Heart right ventricle (tissue), 16 donors: Measurements from ENCODE around the gene PCTP. TPM values are rescaled to one million over a fixed set of nuclear protein-coding genes. Genes with fewer than 3 reads are reported as not detected.

ENCODE experiments used
- ATAC-seq, 8 donors: fragments of 200-7000 bp; cut with Tn5 transposase; one replicate each; pipeline ENCODE4 v1.9.1; 2020; ENCODE audit warnings: mild to moderate bottlenecking in 8 of 8, moderate library complexity in 8 of 8, moderate number of reproducible peaks in 1 of 8
- DNase-seq, 2 donors: peaks; one replicate each; pipeline ENCODE4 v3.0.0-alpha.2; 2020
- H3K27ac ChIP-seq, 10 donors: fragments of 200-600 bp; sonication (generic) in 2 of 10; one replicate each; pipeline versions ENCODE4 v1.5.0 to v1.8.0; 2020 to 2022; ENCODE audit warnings: mild to moderate bottlenecking in 3 of 10
- H3K27me3 ChIP-seq, 7 donors: fragments of 200-600 bp; one replicate each; pipeline ENCODE4 v1.8.0; 2021 to 2022; ENCODE audit warnings: mild to moderate bottlenecking in 2 of 7
- H3K36me3 ChIP-seq, 9 donors: fragments of 200-600 bp; sonication (generic) in 1 of 9; one replicate each; pipeline versions ENCODE4 v1.5.0 to v1.8.0; 2020 to 2022; ENCODE audit warnings: mild to moderate bottlenecking in 2 of 9
- H3K4me1 ChIP-seq, 9 donors: fragments of 200-600 bp; sonication (generic) in 1 of 9; one replicate each; pipeline versions ENCODE4 v1.5.0 to v1.8.0; 2020 to 2022; ENCODE audit warnings: mild to moderate bottlenecking in 4 of 9
- H3K4me3 ChIP-seq, 10 donors: fragments of 200-600 bp; sonication (generic) in 2 of 10; one replicate each; pipeline versions ENCODE4 v1.5.0 to v1.8.0; 2020 to 2022; ENCODE audit warnings: mild to moderate bottlenecking in 7 of 10, moderate library complexity in 2 of 10
- H3K9me3 ChIP-seq, 11 donors: fragments of 200-600 bp in 10 of 11; sonication (generic) in 2 of 11; one replicate each; pipeline versions ENCODE4 v1.5.0 to v1.8.0; 2013 to 2022; ENCODE audit warnings: mild to moderate bottlenecking in 2 of 11, control low read depth in 1 of 11, moderate library complexity in 1 of 11
- WGBS, 2 donors: extraction: QIAGEN DNeasy Blood & Tissue Kit; methylation state at CpG; one replicate each; pipeline ENCODE4 v1.1.7; 2013; ENCODE audit warnings: inconsistent platforms in 1 of 2; 5-methylcytosine and 5-hydroxymethylcytosine counted together
- intact Hi-C, 10 donors: fragments of 100-400 bp; cut with DNase I; formaldehyde crosslinking; loops; one replicate each; pipeline versions ENCODE4 v1.11.1 to v1.14.2; 2022
- polyA plus RNA-seq, 2 donors: library from polyadenylated mRNA; stranded (reverse); fragments of 200-250 nt; gene quantifications; one replicate each; pipeline ENCODE4 v1.2.3, GENCODE V29; 2013
- total RNA-seq, 10 donors: library from RNA; stranded (reverse); fragmentation: NEBNext Ultra II Directional in 3 of 10; extraction: Animal tissue kit (Norgen Biotek cat#: 25700) in 3 of 10; gene quantifications; one replicate each; pipeline versions ENCODE4 v1.2.1 to v1.2.4, GENCODE V29; 2021 to 2023
- TF ChIP-seq, protein P1 (sequence below), 9 donors: fragments of 200-600 bp; sonication (generic) in 2 of 9; IDR thresholded peaks; one replicate each; pipeline versions ENCODE4 v1.5.0 to v1.8.0; 2021 to 2022; ENCODE audit warnings: antibody characterized with exemption in 9 of 9, mild to moderate bottlenecking in 5 of 9, moderate library complexity in 1 of 9
- donor health status: Arrhythmogenic right ventricular cardiomyopathy.
- donor health status: ischemic (EF 13 %, LVEDD 7.1; RV severe dilation, severe dysfunction).
- donor health status: healthy with polysubstance abuse.
- donor health status: DM: no; HTN: yes; CAD: no.
- donor health status: DM: no; HTN: no; CAD: no.
- donor health status: ischemic (EF 25% LVEDD 6.9; RV normal size, moderate dysfunction).
- donor health status: ischemic (EF 25% LVEDD 5.7; RV mildly dilated, moderate dysfunction).
- donor health status: healthy.
- donor health status: DM: yes; HTN: yes; CAD: no.
- donor health status: Ischemic cardiomyopathy.
- donor health status: ischemic (EF 35%, LVEDD 5.7; RV mildly dilated, moderate dysfunction).
- donor health status: nonischemic (EF 11% LVEDD 7.7; RV severe dilation, severe dysfunction).
- donor health status: DM: yes; HTN: yes; CAD: no.
- donor health status: PGD.
- donor health status: ischemic (EF 29% LVEDD 5.4; RV normal size, mild dysfunction).
- donor health status: nonischemic (EF 23%, LVEDD 6.1; RV moderate dilation, normal function).

PCTP gene
- total and polyA plus RNA-seq, 12 donors, result 11.8 to 23.3 (median 18.5) TPM

DNA sequence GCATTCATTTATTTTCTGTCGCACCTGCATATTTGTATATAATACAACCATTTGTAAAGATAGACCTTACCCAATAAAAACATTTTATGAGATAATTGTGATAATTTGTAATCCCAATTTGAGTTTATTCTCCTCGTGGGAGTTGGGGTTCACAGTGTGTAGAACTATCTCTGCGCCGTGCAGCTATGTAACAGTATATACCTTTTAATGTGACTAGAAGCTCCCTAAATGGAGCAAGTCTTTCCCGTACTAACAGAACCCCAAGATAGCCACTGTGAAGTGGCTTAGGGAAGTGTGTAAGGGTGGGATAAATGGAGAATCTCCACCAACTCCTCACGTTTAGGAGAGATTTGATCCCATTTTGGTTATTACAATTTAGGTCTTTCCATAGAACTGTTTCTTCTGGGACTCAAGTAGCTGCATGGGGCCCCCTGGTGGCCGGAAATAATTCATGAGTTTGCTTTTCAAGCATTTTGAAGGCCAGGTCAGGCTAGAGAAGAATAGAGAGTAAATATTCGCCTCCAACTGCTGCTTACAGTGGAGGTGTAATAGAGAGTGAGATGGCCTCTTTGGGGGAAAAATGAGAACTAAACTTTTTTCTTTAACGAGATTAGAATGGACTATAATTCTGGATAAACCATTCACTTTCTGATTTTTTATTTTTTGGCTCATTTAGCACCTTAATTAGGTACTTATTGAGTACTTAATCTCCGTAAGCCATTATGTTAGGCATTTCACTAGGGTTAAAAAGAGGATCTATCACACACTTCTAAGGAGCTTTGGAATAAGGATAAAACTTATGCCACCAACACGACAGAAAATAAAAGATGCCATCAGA, 32.7 kb upstream of the PCTP start:
- ATAC-seq, result peak in 6 of 8 donors; percentile 25 to 57 (median 36)
- intact Hi-C loops, result loop anchor here (1.0 to 10.0 kb wide), 8 partner anchors 44 to 193 kb away; no protein-coding TSS in a partner anchor
- TF ChIP-seq, protein P1, sequence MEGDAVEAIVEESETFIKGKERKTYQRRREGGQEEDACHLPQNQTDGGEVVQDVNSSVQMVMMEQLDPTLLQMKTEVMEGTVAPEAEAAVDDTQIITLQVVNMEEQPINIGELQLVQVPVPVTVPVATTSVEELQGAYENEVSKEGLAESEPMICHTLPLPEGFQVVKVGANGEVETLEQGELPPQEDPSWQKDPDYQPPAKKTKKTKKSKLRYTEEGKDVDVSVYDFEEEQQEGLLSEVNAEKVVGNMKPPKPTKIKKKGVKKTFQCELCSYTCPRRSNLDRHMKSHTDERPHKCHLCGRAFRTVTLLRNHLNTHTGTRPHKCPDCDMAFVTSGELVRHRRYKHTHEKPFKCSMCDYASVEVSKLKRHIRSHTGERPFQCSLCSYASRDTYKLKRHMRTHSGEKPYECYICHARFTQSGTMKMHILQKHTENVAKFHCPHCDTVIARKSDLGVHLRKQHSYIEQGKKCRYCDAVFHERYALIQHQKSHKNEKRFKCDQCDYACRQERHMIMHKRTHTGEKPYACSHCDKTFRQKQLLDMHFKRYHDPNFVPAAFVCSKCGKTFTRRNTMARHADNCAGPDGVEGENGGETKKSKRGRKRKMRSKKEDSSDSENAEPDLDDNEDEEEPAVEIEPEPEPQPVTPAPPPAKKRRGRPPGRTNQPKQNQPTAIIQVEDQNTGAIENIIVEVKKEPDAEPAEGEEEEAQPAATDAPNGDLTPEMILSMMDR (IDR thresholded peaks at IDR 0.05), result peak; percentile 63 to 89 (median 78)

DNA sequence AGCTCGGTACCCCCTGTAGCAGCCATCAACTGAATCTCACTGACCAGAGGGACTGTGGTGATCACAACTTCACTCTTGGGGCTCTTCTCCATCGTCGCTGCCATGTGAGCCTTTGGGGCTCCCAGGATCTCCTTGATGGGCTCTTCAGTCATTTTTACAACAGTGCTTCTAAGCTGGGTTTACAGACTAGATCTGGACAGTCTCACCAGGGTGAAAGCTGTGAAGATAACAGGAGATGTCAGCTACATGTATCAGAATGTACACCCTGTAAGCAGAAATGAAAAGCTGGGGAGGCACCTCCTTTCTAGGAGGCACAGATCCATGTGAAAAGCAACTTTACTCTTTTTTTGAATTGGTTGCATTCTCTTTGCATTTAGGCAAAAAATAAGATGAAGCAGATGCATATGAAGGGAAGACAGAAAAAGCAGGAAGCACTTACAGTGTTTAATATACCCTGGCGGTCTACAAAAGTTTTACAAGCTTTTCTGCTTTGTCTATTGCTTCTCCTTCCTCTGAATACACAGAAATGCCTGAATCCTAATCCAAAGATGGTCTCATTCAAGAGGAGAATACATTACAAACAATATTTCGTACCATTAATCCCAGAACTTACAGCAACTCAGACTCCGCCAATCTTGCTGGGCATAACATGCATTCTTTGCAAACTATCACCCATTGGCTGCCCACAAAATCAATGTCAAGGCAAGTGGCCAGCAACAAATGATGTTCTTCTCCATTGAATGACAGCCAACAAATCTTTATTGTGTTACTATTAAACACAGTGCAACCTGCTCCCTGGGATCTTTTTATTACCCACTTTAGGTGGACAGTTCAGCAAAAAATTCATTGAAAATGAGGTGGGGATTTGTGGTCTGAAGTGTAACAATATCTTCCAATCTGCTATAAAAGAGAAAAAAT, 29.7 kb upstream of the PCTP start:
- no peak for DNase-seq
- Histone ChIP-seq H3K9me3 (no peaks in the 10 kb centered on the region), H3K36me3 (peaks cover 0 to 3% (median 0%) of the 10 kb centered on the region in 9 donors), H3K27me3 (peaks cover 0 to 10% (median 0%) of the 10 kb centered on the region in 7 donors), H3K27ac (no peak overlapping the region), H3K4me1 (peaks cover 0 to 37% (median 15%) of the 10 kb centered on the region in 9 donors), H3K4me3 (peak overlapping the region in 5 of 10 donors; percentile 37 to 48 (median 46))
- WGBS, 2 donors, result 82 to 87% methylated on average over 6 of the region's 6 CpGs
- no peak for ATAC-seq
- TF ChIP-seq, protein P1 (IDR thresholded peaks at IDR 0.05), result no peak
- intact Hi-C loops, result loop anchor here in 2 of 10 donors (5.0 to 10.0 kb wide), 2 partner anchors 41 to 436 kb away; no protein-coding TSS in a partner anchor

More for the DNA sequence above, 32.7 kb upstream of the PCTP start:
- Histone ChIP-seq H3K27ac (no peak overlapping the region), H3K4me1 (peaks cover 0 to 15% (median 4%) of the 10 kb centered on the region in 9 donors), H3K27me3 (peaks cover 0 to 6% (median 0%) of the 10 kb centered on the region in 7 donors), H3K9me3 (no peaks in the 10 kb centered on the region), H3K4me3 (no peak overlapping the region), H3K36me3 (peaks cover 0 to 3% (median 0%) of the 10 kb centered on the region in 9 donors)
- WGBS, 2 donors, result 53 to 55% methylated on average over 11 of the region's 11 CpGs
- DNase-seq, result peak; percentile 51 to 81

DNA sequence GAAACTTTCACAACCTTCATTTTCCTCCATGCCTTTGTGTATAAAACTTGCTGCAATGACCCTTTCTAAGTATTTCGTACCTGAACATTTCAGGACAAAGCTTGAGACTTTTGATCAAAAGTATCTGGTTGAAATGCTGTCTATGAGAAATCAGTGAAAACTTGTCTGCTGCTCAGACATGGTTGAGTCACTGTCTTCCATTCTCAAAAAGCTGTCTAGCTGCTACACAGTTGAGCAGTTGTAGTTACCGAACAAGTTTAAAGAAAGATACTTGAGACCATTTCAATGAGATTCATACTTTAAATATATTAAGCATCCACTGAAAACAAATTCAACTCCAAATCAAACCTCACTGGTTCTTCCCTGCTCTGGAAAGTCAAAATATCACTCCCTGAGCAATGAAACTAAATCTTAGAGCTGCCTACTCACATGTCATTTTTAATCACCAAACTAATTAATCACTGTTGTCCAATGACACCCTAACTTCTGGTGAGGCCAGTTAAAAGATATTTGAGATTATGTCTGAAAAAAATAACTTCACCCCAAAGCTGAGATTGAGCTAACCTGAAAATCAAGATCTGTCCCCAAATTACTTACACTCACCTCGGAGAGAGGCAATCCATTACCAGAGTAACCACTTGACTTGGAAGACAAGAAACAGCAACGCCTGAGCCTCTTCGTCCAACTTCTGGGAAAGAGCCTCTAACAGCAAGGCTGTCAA, 28.7 kb upstream of the PCTP start:
- H3K4me1 ChIP-seq, result peaks cover 0 to 44% (median 25%) of the 10 kb centered on the region in 9 donors
- DNase-seq (no peak), ATAC-seq (peak in 1 of 8 donors; percentile 5)
- H3K27ac ChIP-seq, result peak overlapping the region in 8 of 10 donors; percentile 26 to 67 (median 43)
- H3K4me3 ChIP-seq, result peak overlapping the region in 9 of 10 donors; percentile 9 to 48 (median 37)
- TF ChIP-seq, protein P1 (IDR thresholded peaks at IDR 0.05), result no peak
- intact Hi-C loops, result loop anchor here in 2 of 10 donors (5.0 to 10.0 kb wide), 2 partner anchors 40 to 437 kb away; no protein-coding TSS in a partner anchor
- H3K36me3 ChIP-seq, result peaks cover 0 to 3% (median 0%) of the 10 kb centered on the region in 9 donors
- no peaks in the 10 kb centered on the region for H3K9me3 ChIP-seq
- peaks cover 0 to 10% (median 0%) of the 10 kb centered on the region in 7 donors for H3K27me3 ChIP-seq
- WGBS, 2 donors, result 46 to 51% methylated on average over 5 of the region's 5 CpGs
